ENCODE data around the gene OPRD1. TPM values are rescaled to one million over a fixed set of nuclear protein-coding genes. Genes with fewer than 3 reads are reported as not detected.

OPRD1 gene
- 0.02 TPM in 3 of 5 replicates, not detected in the others for total RNA-seq (2022; extraction: Qiagen RNA extraction; ENCODE audit: low read depth)

DNA sequence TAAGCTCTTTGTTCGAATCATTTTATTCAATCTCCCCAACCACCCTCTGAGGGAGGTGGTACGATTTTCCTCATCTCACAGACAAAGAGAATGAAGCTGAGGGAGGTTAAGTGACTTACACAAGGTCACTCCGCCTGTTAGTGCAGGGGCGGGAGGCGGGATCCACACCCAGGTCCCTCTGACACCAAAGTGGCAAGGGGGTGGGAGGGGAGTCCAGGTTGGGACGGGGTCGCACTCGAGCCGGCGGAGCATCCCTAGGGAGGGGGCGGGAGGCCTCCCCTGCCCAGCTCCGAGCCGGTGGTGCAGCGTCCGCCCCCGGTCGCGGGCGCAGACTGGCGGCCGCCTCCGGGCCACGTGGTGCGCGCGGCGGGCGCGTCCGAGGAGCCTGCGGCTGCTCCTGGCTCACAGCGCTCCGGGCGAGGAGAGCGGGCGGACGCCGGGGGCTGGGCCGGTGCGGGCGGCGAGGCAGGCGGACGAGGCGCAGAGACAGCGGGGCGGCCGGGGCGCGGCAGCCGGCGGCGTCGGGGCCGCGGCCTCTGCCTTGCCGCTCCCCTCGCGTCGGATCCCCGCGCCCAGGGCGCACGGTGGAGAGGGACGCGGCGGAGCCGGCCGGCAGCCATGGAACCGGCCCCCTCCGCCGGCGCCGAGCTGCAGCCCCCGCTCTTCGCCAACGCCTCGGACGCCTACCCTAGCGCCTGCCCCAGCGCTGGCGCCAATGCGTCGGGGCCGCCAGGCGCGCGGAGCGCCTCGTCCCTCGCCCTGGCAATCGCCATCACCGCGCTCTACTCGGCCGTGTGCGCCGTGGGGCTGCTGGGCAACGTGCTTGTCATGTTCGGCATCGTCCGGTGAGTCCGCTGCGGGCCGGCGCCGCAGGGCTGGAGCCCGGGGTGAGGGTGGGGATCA is at the start of gene OPRD1:
TSS of gene OPRD1 (plus strand) at position 405 of the 903 bp plus-strand sequence. CDS start at position 619, 214 bp downstream.

GRCh38 chr1:28914228-28915030 is 102.5 kb downstream of the OPRD1 start, which contains the start of gene EPB41:
TSS of gene EPB41 (plus strand) at chr1:28914569. CDS start at chr1:28987438, 72,869 bp downstream.

Other genes starting within 250 kb of the OPRD1 start
- 2.7 to 4.0 TPM (median 3.2 TPM) in 5 replicates for gene RAB42, start 219.9 kb upstream of the OPRD1 start, total RNA-seq (2022; extraction: Qiagen RNA extraction; ENCODE audit: low read depth)
- gene TAF12, start 169.1 kb upstream of the OPRD1 start, total RNA-seq (2022; extraction: Qiagen RNA extraction; ENCODE audit: low read depth) = 11.4 to 14.7 TPM (median 13.1 TPM) in 5 replicates
- not detected in 5 replicates for gene RNU11, start 163.6 kb upstream of the OPRD1 start, total RNA-seq (2022; extraction: Qiagen RNA extraction; ENCODE audit: low read depth)
- gene GMEB1, start 143.4 kb upstream of the OPRD1 start, total RNA-seq (2022; extraction: Qiagen RNA extraction; ENCODE audit: low read depth) = 5.8 to 6.6 TPM (median 6.1 TPM) in 5 replicates
- 54.7 to 56.9 TPM (median 55.5 TPM) in 5 replicates for gene YTHDF2, start 75.2 kb upstream of the OPRD1 start, total RNA-seq (2022; extraction: Qiagen RNA extraction; ENCODE audit: low read depth)
- 3.4 to 4.4 TPM (median 3.9 TPM) in 5 replicates for gene EPB41, start 102.4 kb downstream of the OPRD1 start, total RNA-seq (2022; extraction: Qiagen RNA extraction; ENCODE audit: low read depth)

All from A549 treated with GW870086 at 1 μM for 4 hours (cell line).